WTC11 (cell line): ENCODE data around the gene TMPRSS2. TPM values are rescaled to one million over a fixed set of nuclear protein-coding genes. Genes with fewer than 3 reads are reported as not detected.

ENCODE experiments used
- ATAC-seq: fragments of 200-7000 bp; cut with Tn5 transposase; 2 replicates; pipeline ENCODE4 v1.10.0; 2021; ENCODE audit warnings: mild to moderate bottlenecking, moderate library complexity
- CTCF ChIA-PET: fragments of 300-600 bp; sonication (Branson Sonifier 250); formaldehyde crosslinking; loops from one replicate; lab custom pipeline; 2021; ENCODE audit warnings: antibody characterized with exemption; lab: Charles Lee
- POLR2A ChIA-PET: fragments of 350-600 bp; sonication (Branson Sonifier 250); formaldehyde crosslinking; loops from one replicate; lab custom pipeline; 2021; ENCODE audit warnings: antibody characterized with exemption; lab: Charles Lee
- DNase-seq: peaks from one replicate; pipeline ENCODE4 v3.0.0; 2021; ENCODE audit warnings: low spot score
- H3K27ac Mint-ChIP-seq: 2 replicates; pipeline ENCODE4 v1.8.0; 2021; ENCODE audit warnings: mixed read lengths
- H3K27me3 Mint-ChIP-seq: 2 replicates; pipeline ENCODE4 v1.8.0; 2021; ENCODE audit warnings: low read depth, mild to moderate bottlenecking, moderate library complexity, mixed read lengths
- H3K36me3 Mint-ChIP-seq: 2 replicates; pipeline ENCODE4 v1.8.0; 2021; ENCODE audit warnings: mixed read lengths
- H3K4me1 Mint-ChIP-seq: 2 replicates; pipeline ENCODE4 v1.8.0; 2022; ENCODE audit warnings: mixed read lengths
- H3K4me3 Mint-ChIP-seq: 2 replicates; pipeline ENCODE4 v1.8.0; 2021; ENCODE audit warnings: mild to moderate bottlenecking, moderate library complexity, mixed read lengths
- H3K9me3 Mint-ChIP-seq: 2 replicates; pipeline ENCODE4 v1.8.0; 2021; ENCODE audit warnings: mixed read lengths
- ATF6 ChIP-seq: sonication (generic); formaldehyde crosslinking; IDR thresholded peaks from 2 replicates; pipeline ENCODE4 v1.8.1; 2023; ENCODE audit warnings: mild to moderate bottlenecking, missing genetic modification reagents
- CBFB ChIP-seq: sonication (generic); formaldehyde crosslinking; IDR thresholded peaks from 2 replicates; pipeline ENCODE4 v1.8.1; 2022; ENCODE audit warnings: mild to moderate bottlenecking, low read depth, missing genetic modification reagents
- CREM ChIP-seq: sonication (generic); formaldehyde crosslinking; IDR thresholded peaks from 2 replicates; pipeline ENCODE4 v1.8.1; 2022; ENCODE audit warnings: mild to moderate bottlenecking, missing genetic modification reagents, moderate library complexity
- ELF4 ChIP-seq: sonication (generic); formaldehyde crosslinking; IDR thresholded peaks from 2 replicates; pipeline ENCODE4 v1.8.1; 2022; ENCODE audit warnings: low read depth, mild to moderate bottlenecking, moderate library complexity, missing genetic modification reagents
- EMX1 ChIP-seq: fragments of 250-450 bp; sonication (Bioruptor Pico); IDR thresholded peaks from 2 replicates; pipeline ENCODE4 v1.8.0; 2021; ENCODE audit warnings: mild to moderate bottlenecking
- ESRRA ChIP-seq: sonication (generic); formaldehyde crosslinking; IDR thresholded peaks from 2 replicates; pipeline ENCODE4 v1.8.1; 2022; ENCODE audit warnings: mild to moderate bottlenecking, missing genetic modification reagents, borderline replicate concordance
- ETV6 ChIP-seq: sonication (generic); formaldehyde crosslinking; IDR thresholded peaks from 2 replicates; pipeline ENCODE4 v1.8.1; 2022; ENCODE audit warnings: mild to moderate bottlenecking, missing genetic modification reagents
- FOXP1 ChIP-seq: sonication (generic); formaldehyde crosslinking; IDR thresholded peaks from 2 replicates; pipeline ENCODE4 v1.8.0; 2022; ENCODE audit warnings: missing genetic modification reagents, mild to moderate bottlenecking, moderate library complexity, borderline replicate concordance
- HMGA2 ChIP-seq: fragments of 250-450 bp; sonication (Bioruptor Pico); IDR thresholded peaks from 2 replicates; pipeline ENCODE4 v1.4.0; 2021; ENCODE audit warnings: mild to moderate bottlenecking, moderate library complexity
- NR2C2 ChIP-seq: sonication (generic); formaldehyde crosslinking; IDR thresholded peaks from 2 replicates; pipeline ENCODE4 v1.8.0; 2022; ENCODE audit warnings: mild to moderate bottlenecking, missing genetic modification reagents
- TCF7 ChIP-seq: sonication (generic); formaldehyde crosslinking; IDR thresholded peaks from 2 replicates; pipeline ENCODE4 v1.8.0; 2022; ENCODE audit warnings: mild to moderate bottlenecking, low read depth, missing genetic modification reagents, moderate library complexity
- USF1 ChIP-seq: sonication (generic); formaldehyde crosslinking; IDR thresholded peaks from 2 replicates; pipeline ENCODE4 v1.8.0; 2022; ENCODE audit warnings: mild to moderate bottlenecking, missing genetic modification reagents
- ZMAT4 ChIP-seq: fragments of 250-450 bp; sonication (Bioruptor Pico); IDR thresholded peaks from 2 replicates; pipeline ENCODE4 v1.9.0; 2021; ENCODE audit warnings: mild to moderate bottlenecking
- ZNF232 ChIP-seq: sonication (generic); formaldehyde crosslinking; IDR thresholded peaks from 2 replicates; pipeline ENCODE4 v1.8.0; 2022; ENCODE audit warnings: mild to moderate bottlenecking, missing genetic modification reagents
- ZNF317 ChIP-seq: sonication (generic); formaldehyde crosslinking; IDR thresholded peaks from 2 replicates; pipeline ENCODE4 v1.8.1; 2023; ENCODE audit warnings: low read depth, mild to moderate bottlenecking, moderate library complexity, missing genetic modification reagents, borderline replicate concordance
- ZNF423 ChIP-seq: fragments of 250-450 bp; sonication (Bioruptor Pico); IDR thresholded peaks from 2 replicates; pipeline ENCODE4 v2.1.2; 2022; ENCODE audit warnings: mild to moderate bottlenecking, moderate library complexity
- total RNA-seq: library from RNA; stranded (reverse); gene quantifications from 3 replicates; pipeline ENCODE4 v1.2.3, GENCODE V29; 2021
- TF ChIP-seq, protein P1 (sequence below): fragments of 250-450 bp; sonication (Bioruptor Pico); IDR thresholded peaks from 2 replicates; pipeline ENCODE4 v1.8.0; 2021; ENCODE audit warnings: mild to moderate bottlenecking
- TF ChIP-seq, protein P2 (sequence below): sonication (generic); formaldehyde crosslinking; conservative IDR thresholded peaks from 2 replicates; pipeline ENCODE4 v1.8.1; 2022; ENCODE audit warnings: mild to moderate bottlenecking, missing genetic modification reagents
- TF ChIP-seq, protein P3 (sequence below): sonication (generic); formaldehyde crosslinking; IDR thresholded peaks from 2 replicates; pipeline ENCODE4 v1.8.0; 2023; ENCODE audit warnings: missing genetic modification reagents
- TF ChIP-seq, protein P4 (sequence below): sonication (generic); formaldehyde crosslinking; IDR thresholded peaks from 2 replicates; pipeline ENCODE4 v1.8.1; 2023; ENCODE audit warnings: mild to moderate bottlenecking, missing genetic modification reagents, borderline replicate concordance

Gene TMPRSS2
- total RNA-seq, 1 experiment from 2014 or later: 8.5 TPM

DNA sequence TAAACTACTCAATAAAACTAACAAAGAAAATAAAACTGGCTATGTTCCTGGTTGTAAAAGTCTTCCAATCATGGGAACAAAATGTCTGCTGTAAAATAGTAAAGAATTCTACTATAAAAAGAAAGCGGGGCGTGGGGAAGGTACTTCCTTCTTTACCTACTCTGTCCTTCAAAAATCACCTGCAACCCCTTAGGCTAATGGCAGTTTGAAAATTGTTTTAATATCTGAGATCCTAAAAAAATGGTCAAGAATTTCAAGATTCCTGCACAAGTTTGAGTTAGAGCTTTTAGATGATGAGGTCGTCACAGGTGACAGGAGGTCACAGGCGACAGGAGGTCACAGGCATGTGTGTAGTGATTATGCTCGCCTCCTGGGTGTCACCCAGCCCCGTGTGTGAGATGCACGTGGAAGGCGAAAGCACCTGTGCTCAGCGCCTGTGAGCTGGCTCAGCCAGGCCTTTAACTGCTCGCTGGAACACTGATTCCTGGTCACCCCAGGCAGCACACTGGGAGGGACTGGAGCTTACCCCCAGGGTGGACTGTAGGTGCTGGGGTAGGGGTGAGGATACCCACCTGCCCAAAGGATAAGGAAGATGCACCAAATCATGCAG is 18.6 kb upstream of the TMPRSS2 start:
- H3K27me3 Mint-ChIP-seq: no peaks in the 10 kb centered on the region
- ATAC-seq (no peak), DNase-seq (no peak)
- H3K4me3 Mint-ChIP-seq: no peak overlapping the region
- TF ChIP-seq CREM (CRISPR knock-in tag): no peak
- no peak for TF ChIP-seq CBFB (CRISPR knock-in tag)
- TF ChIP-seq, protein P1, sequence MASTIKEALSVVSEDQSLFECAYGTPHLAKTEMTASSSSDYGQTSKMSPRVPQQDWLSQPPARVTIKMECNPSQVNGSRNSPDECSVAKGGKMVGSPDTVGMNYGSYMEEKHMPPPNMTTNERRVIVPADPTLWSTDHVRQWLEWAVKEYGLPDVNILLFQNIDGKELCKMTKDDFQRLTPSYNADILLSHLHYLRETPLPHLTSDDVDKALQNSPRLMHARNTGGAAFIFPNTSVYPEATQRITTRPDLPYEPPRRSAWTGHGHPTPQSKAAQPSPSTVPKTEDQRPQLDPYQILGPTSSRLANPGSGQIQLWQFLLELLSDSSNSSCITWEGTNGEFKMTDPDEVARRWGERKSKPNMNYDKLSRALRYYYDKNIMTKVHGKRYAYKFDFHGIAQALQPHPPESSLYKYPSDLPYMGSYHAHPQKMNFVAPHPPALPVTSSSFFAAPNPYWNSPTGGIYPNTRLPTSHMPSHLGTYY (CRISPR knock-in tag): no peak
- no peak for TF ChIP-seq ESRRA (CRISPR knock-in tag)
- TF ChIP-seq ETV6 (CRISPR knock-in tag): no peak
- TF ChIP-seq ZMAT4: no peak
- TF ChIP-seq ATF6 (CRISPR knock-in tag): no peak
- no peak for TF ChIP-seq ZNF232 (CRISPR knock-in tag)
- no peak for TF ChIP-seq USF1
- no peak for TF ChIP-seq NR2C2 (CRISPR knock-in tag)
- no peak for TF ChIP-seq FOXP1 (CRISPR knock-in tag)
- no peak for TF ChIP-seq ZNF423 (CRISPR knock-in tag)
- no peak for TF ChIP-seq ELF4 (CRISPR knock-in tag)
- no peak for TF ChIP-seq TCF7 (CRISPR knock-in tag)
- TF ChIP-seq, protein P2, sequence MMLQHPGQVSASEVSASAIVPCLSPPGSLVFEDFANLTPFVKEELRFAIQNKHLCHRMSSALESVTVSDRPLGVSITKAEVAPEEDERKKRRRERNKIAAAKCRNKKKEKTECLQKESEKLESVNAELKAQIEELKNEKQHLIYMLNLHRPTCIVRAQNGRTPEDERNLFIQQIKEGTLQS: no peak
- TF ChIP-seq, protein P3, sequence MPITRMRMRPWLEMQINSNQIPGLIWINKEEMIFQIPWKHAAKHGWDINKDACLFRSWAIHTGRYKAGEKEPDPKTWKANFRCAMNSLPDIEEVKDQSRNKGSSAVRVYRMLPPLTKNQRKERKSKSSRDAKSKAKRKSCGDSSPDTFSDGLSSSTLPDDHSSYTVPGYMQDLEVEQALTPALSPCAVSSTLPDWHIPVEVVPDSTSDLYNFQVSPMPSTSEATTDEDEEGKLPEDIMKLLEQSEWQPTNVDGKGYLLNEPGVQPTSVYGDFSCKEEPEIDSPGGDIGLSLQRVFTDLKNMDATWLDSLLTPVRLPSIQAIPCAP (CRISPR knock-in tag): no peak
- TF ChIP-seq, protein P4, sequence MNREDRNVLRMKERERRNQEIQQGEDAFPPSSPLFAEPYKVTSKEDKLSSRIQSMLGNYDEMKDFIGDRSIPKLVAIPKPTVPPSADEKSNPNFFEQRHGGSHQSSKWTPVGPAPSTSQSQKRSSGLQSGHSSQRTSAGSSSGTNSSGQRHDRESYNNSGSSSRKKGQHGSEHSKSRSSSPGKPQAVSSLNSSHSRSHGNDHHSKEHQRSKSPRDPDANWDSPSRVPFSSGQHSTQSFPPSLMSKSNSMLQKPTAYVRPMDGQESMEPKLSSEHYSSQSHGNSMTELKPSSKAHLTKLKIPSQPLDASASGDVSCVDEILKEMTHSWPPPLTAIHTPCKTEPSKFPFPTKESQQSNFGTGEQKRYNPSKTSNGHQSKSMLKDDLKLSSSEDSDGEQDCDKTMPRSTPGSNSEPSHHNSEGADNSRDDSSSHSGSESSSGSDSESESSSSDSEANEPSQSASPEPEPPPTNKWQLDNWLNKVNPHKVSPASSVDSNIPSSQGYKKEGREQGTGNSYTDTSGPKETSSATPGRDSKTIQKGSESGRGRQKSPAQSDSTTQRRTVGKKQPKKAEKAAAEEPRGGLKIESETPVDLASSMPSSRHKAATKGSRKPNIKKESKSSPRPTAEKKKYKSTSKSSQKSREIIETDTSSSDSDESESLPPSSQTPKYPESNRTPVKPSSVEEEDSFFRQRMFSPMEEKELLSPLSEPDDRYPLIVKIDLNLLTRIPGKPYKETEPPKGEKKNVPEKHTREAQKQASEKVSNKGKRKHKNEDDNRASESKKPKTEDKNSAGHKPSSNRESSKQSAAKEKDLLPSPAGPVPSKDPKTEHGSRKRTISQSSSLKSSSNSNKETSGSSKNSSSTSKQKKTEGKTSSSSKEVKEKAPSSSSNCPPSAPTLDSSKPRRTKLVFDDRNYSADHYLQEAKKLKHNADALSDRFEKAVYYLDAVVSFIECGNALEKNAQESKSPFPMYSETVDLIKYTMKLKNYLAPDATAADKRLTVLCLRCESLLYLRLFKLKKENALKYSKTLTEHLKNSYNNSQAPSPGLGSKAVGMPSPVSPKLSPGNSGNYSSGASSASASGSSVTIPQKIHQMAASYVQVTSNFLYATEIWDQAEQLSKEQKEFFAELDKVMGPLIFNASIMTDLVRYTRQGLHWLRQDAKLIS: no peak
- TF ChIP-seq HMGA2: no peak
- no peak for TF ChIP-seq ZNF317
- TF ChIP-seq EMX1: no peak
- peaks cover 8% of the 10 kb centered on the region for H3K9me3 Mint-ChIP-seq
- H3K27ac Mint-ChIP-seq: no peak overlapping the region
- peaks cover 10% of the 10 kb centered on the region for H3K4me1 Mint-ChIP-seq
- H3K36me3 Mint-ChIP-seq: no peaks in the 10 kb centered on the region
- ChIA-PET CTCF (interaction anchor here (0.8 to 1.3 kb wide), 2 partner anchors 86 to 167 kb away, joined by 3 to 4 read pairs; no protein-coding TSS in a partner anchor), POLR2A (no interaction called here)
